ENCODE measurements around the gene RPS14. TPM values are rescaled to one million over a fixed set of nuclear protein-coding genes. Genes with fewer than 3 reads are reported as not detected.

Gene RPS14
- total RNA-seq, 3 donors from 2014 or later (not counting 1 experiment from before 2014, with no cell fraction given) = 1,744 to 2,278 (median 2,016) TPM

DNA sequence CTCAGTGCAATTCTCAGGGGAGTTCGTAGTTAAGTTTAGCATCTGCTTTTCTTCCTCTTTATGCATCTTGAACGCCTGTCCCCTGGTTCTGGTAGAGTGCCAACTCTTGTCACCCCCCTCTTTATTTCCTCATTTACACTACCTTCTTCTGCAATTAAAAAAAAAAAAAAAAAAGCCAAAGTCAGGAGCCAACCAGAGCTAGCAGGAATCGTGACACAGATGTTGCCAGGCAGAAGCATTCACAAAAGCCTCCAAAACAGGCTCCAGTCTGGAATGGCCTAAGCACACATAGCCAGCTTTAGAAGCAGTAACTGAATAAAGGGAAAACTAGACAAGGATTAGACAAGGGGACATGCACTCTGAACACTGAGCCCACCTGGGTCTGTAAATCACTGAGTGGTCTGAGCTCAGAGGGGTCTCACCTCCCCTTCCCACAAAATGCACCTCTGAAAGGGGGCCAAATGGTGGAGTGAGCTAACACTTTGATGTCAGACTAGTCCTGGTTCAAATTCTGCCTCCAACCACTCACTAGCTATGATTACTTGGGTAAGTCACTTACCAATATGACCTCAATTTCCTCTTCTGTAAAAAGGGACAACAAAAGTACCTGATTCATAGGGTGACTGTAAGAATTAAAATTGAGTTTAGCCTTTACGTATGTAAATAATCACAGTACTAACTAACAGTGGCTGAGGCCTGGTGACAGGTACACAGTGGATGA, 38.9 kb downstream of the RPS14 start:
- peak; percentile 46 to 86 for DNase-seq
- Histone ChIP-seq H3K4me3 (ENCODE audit: low read length) (peak overlapping the region; percentile 89), H3K27ac (ENCODE audit: low read length) (peak overlapping the region; percentile 98), H3K27me3 (ENCODE audit: control insufficient read depth, insufficient read depth, low read length) (no peaks in the 10 kb centered on the region), H3K4me1 (ENCODE audit: control insufficient read depth, insufficient read depth, low read length) (peaks cover 79% of the 10 kb centered on the region), H3K9me3 (ENCODE audit: control insufficient read depth, insufficient read depth, low read length) (no peaks in the 10 kb centered on the region), H3K36me3 (ENCODE audit: control insufficient read depth, insufficient read depth, low read length) (peaks cover 28% of the 10 kb centered on the region)
- WGBS (ENCODE audit: insufficient coverage) = 4% methylated on average over 3 of the region's 4 CpGs
- peak; percentile 21 to 31 (median 24) for ATAC-seq
- TF ChIP-seq, protein P1, sequence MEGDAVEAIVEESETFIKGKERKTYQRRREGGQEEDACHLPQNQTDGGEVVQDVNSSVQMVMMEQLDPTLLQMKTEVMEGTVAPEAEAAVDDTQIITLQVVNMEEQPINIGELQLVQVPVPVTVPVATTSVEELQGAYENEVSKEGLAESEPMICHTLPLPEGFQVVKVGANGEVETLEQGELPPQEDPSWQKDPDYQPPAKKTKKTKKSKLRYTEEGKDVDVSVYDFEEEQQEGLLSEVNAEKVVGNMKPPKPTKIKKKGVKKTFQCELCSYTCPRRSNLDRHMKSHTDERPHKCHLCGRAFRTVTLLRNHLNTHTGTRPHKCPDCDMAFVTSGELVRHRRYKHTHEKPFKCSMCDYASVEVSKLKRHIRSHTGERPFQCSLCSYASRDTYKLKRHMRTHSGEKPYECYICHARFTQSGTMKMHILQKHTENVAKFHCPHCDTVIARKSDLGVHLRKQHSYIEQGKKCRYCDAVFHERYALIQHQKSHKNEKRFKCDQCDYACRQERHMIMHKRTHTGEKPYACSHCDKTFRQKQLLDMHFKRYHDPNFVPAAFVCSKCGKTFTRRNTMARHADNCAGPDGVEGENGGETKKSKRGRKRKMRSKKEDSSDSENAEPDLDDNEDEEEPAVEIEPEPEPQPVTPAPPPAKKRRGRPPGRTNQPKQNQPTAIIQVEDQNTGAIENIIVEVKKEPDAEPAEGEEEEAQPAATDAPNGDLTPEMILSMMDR (IDR thresholded peaks at IDR 0.05) = no peak
- intact Hi-C loops (cut with micrococcal nuclease) = loop anchor here (2.0 kb wide), 2 partner anchors 54 to 802 kb away; partner anchors contain the start of gene TCOF1
- Mint-ChIP-seq H3K4me3 (peak overlapping the region; percentile 98), H3K4me1 (peaks cover 52 to 57% of the 10 kb centered on the region in 2 donors), H3K27me3 (ENCODE audit: low read depth in 2 of 2) (no peaks in the 10 kb centered on the region), H3K36me3 (no peaks in the 10 kb centered on the region), H3K27ac (peak overlapping the region; percentile 99 to 100), H3K9me3 (no peaks in the 10 kb centered on the region)

DNA sequence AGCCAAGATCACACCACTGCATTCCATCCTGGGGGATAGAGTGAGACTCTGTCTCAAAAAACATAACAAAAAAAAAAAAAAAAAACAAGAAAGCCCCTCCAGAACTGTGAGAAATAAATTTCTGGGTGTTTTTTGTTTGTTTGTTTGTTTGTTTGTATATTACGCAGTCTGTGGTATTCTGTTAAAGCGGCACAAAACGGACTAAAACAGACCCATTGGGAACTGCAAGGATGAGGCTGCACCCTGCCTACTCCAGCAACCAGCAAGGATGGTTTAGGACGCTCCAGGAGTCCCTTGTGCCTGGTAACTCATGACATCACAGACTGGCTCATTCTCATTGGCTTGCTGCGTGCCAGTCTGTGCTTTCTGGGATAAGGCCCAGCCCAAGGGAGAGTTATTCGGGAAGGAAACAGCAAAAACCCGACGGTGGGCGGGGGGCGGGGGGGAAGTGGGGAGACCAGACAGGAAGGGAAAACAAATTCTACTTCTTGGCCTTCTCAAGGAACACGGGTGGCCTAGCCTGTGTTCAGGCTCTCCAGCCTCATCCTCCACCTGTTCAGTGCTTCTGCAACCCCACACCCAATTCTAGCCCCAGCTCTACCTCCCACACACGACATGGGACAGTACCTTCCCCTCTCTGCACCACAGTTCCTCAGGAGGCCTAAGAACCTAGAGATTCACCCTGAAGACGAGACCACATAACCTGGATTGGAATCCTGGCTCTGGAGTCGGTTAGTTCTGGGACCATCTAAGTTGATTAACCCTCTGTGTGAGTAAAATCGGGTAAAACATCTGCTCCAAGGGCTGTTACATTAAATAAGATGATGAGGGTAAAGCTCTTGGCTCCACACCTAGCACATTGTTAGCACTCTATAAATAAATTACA, 39.7 kb downstream of the RPS14 start:
- WGBS (ENCODE audit: insufficient coverage) = 9% methylated on average over 15 of the region's 15 CpGs
- Mint-ChIP-seq H3K27me3 (ENCODE audit: low read depth in 2 of 2) (no peaks in the 10 kb centered on the region), H3K4me3 (peak overlapping the region; percentile 98), H3K9me3 (no peaks in the 10 kb centered on the region), H3K27ac (peak overlapping the region; percentile 99 to 100), H3K4me1 (peaks cover 48 to 53% of the 10 kb centered on the region in 2 donors), H3K36me3 (no peaks in the 10 kb centered on the region)
- H3K36me3 ChIP-seq (ENCODE audit: control insufficient read depth, insufficient read depth, low read length) = peaks cover 35% of the 10 kb centered on the region
- no peaks in the 10 kb centered on the region for H3K27me3 ChIP-seq (ENCODE audit: control insufficient read depth, insufficient read depth, low read length)
- no peak for ATAC-seq
- H3K9me3 ChIP-seq (ENCODE audit: control insufficient read depth, insufficient read depth, low read length) = no peaks in the 10 kb centered on the region
- intact Hi-C loops (cut with micrococcal nuclease) = loop anchor here (2.0 kb wide), 2 partner anchors 53 to 803 kb away; partner anchors contain the start of gene TCOF1
- H3K27ac ChIP-seq (ENCODE audit: low read length) = peak overlapping the region; percentile 98
- TF ChIP-seq, protein P1 (IDR thresholded peaks at IDR 0.05) = no peak
- H3K4me1 ChIP-seq (ENCODE audit: control insufficient read depth, insufficient read depth, low read length) = peaks cover 81% of the 10 kb centered on the region
- H3K4me3 ChIP-seq (ENCODE audit: low read length) = peak overlapping the region; percentile 89
- DNase-seq = peak in 1 of 2 donors; percentile 77

DNA sequence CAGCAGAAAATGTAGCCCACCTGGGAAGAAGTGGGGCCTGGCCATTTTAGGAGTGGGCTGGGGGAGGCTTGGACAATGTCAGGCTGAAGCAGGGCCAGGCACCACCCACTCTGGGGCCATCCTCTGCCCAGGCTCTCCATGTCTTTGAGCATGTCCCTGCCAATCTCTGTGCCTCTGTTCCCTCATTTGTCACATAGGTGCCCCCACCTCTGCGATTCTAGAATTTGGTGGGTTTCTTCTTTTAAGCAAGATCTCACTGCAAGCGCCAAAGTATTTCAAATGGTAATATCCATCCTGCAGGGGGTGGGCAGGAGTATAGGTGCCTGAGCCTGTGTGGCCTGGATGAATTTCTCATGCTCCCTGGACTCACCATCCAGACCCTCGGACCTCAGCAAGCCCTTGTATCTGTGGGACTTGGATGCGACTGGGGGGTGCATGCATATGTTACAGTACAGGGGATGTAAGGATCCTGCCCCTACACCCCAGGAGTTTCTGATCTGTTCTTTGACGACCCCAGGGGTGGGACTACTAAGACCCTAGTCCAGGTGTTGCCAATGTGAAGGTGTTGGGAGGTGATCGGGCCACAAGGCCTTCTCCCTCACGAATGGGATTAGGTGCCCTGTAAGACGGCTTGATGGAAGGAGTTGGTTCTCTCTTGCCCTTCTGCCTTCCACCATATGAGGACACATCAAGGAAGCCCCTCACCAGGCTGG, 41.2 kb downstream of the RPS14 start:
- TF ChIP-seq, protein P1 (IDR thresholded peaks at IDR 0.05) = no peak
- peaks cover 68% of the 10 kb centered on the region for H3K4me1 ChIP-seq (ENCODE audit: control insufficient read depth, insufficient read depth, low read length)
- 79% methylated on average over 8 of the region's 8 CpGs for WGBS (ENCODE audit: insufficient coverage)
- H3K27ac Mint-ChIP-seq = peak overlapping the region; percentile 34 to 54
- ATAC-seq = no peak
- peak overlapping the region; percentile 28 for H3K4me3 ChIP-seq (ENCODE audit: low read length)
- H3K27me3 ChIP-seq (ENCODE audit: control insufficient read depth, insufficient read depth, low read length) = no peaks in the 10 kb centered on the region
- peak overlapping the region; percentile 30 for H3K27ac ChIP-seq (ENCODE audit: low read length)
- intact Hi-C loops (cut with micrococcal nuclease) = no loop called here
- H3K27me3 Mint-ChIP-seq (ENCODE audit: low read depth in 2 of 2) = no peaks in the 10 kb centered on the region
- peaks cover 49% of the 10 kb centered on the region for H3K36me3 ChIP-seq (ENCODE audit: control insufficient read depth, insufficient read depth, low read length)
- no peaks in the 10 kb centered on the region for H3K9me3 Mint-ChIP-seq
- H3K36me3 Mint-ChIP-seq = no peaks in the 10 kb centered on the region
- peak overlapping the region; percentile 98 for H3K4me3 Mint-ChIP-seq
- peaks cover 36 to 49% of the 10 kb centered on the region in 2 donors for H3K4me1 Mint-ChIP-seq
- DNase-seq = peak in 1 of 2 donors; percentile 9
- H3K9me3 ChIP-seq (ENCODE audit: control insufficient read depth, insufficient read depth, low read length) = no peaks in the 10 kb centered on the region

Measured in natural killer cell (primary cell).